Panc1 (cell line): ENCODE data around the gene MTR. TPM values are rescaled to one million over a fixed set of nuclear protein-coding genes. Genes with fewer than 3 reads are reported as not detected.

Experiments
- ATAC-seq: fragments of 200-7000 bp; cut with Tn5 transposase; 2 replicates; pipeline ENCODE4 v1.9.1; 2020; ENCODE audit warnings: mild to moderate bottlenecking, moderate library complexity
- BruUV-seq: library from RNA; stranded (reverse); fragments of 400-500 nt; replicated peaks from 2 replicates; lab custom pipeline; 2021; lab: Mats Ljungman, UMichigan
- CTCF ChIA-PET: fragments of 300-600 bp; sonication (Branson Sonifier 250); formaldehyde crosslinking; loops from one replicate; lab custom pipeline; 2022; ENCODE audit warnings: antibody characterized with exemption; lab: Charles Lee
- POLR2A ChIA-PET: fragments of 300-600 bp; sonication (Branson Sonifier 250); formaldehyde crosslinking; loops from one replicate; lab custom pipeline; 2022; ENCODE audit warnings: antibody characterized with exemption; lab: Charles Lee
- DNase-seq: peaks from one replicate; pipeline ENCODE4 v3.0.0-alpha.2; 2010; ENCODE audit warnings: low read depth, low spot score
- H3K27ac ChIP-seq: 2 replicates; pipeline ENCODE4 v1.5.1; 2011; ENCODE audit warnings: mild to moderate bottlenecking, low read length, inconsistent platforms
- H3K27me3 ChIP-seq: fragments of 200-500 bp; sonication (Bioruptor generic); 2 replicates; pipeline ENCODE4 v1.6.0; 2014; ENCODE audit warnings: low read length, inconsistent platforms; ENCODE audit not compliant: control insufficient read depth, insufficient read depth
- H3K36me3 ChIP-seq: fragments of 200-500 bp; sonication (Bioruptor generic); 2 replicates; pipeline ENCODE4 v1.5.1; 2014; ENCODE audit warnings: inconsistent platforms, mild to moderate bottlenecking, low read length, moderate library complexity; ENCODE audit not compliant: control insufficient read depth, insufficient read depth
- H3K4me1 ChIP-seq: 2 replicates; pipeline ENCODE4 v1.5.1; 2011; ENCODE audit warnings: inconsistent platforms, mild to moderate bottlenecking, low read length, moderate library complexity; ENCODE audit not compliant: control insufficient read depth, insufficient read depth
- H3K4me3 ChIP-seq, 2 experiments: 2 replicates each; pipeline ENCODE4 v1.5.1; 2011 to 2012; ENCODE audit warnings: low read depth in 2 of 2, low read length in 2 of 2, mild to moderate bottlenecking in 2 of 2, inconsistent platforms in 1 of 2, moderate library complexity in 1 of 2
- H3K9me3 ChIP-seq: fragments of 200-500 bp; sonication (Bioruptor generic); 2 replicates; pipeline ENCODE4 v1.5.1; 2014; ENCODE audit warnings: low read depth, mild to moderate bottlenecking, inconsistent platforms, low read length, moderate library complexity; ENCODE audit not compliant: control insufficient read depth, insufficient read depth
- CTCF ChIP-seq: fragments of 450-650 bp; IDR thresholded peaks from 2 replicates; pipeline ENCODE4 v1.5.1; 2017; ENCODE audit warnings: mild to moderate bottlenecking
- POLR2AphosphoS5 ChIP-seq: IDR thresholded peaks from 2 replicates; pipeline ENCODE4 v1.6.1; 2012; ENCODE audit warnings: mild to moderate bottlenecking, low read depth, low read length, moderate library complexity
- REST ChIP-seq, 2 experiments: IDR thresholded peaks; 2 replicates each; pipeline ENCODE4 v1.6.1; 2011 to 2012; ENCODE audit warnings: low read depth in 2 of 2, control low read depth in 1 of 2, low read length in 1 of 2, mild to moderate bottlenecking in 1 of 2, moderate library complexity in 1 of 2; ENCODE audit not compliant: insufficient read depth in 1 of 2
- SIN3A ChIP-seq: IDR thresholded peaks from 2 replicates; pipeline ENCODE4 v1.6.1; 2012; ENCODE audit warnings: low read depth, mild to moderate bottlenecking, low read length, moderate library complexity, borderline replicate concordance; ENCODE audit not compliant: insufficient read depth
- TCF7L2 ChIP-seq: IDR thresholded peaks from 2 replicates; pipeline ENCODE4 v1.6.1; 2011; ENCODE audit warnings: mild to moderate bottlenecking, low read depth, low read length, inconsistent platforms
- in situ Hi-C: cut with HindIII; loops from 2 replicates; pipeline ENCODE4 v1.10.0; 2016; ENCODE audit warnings: low sequenced_read_pairs, low pct_unique_long_range_greater_than_20kb
- intact Hi-C: fragments of 100-400 bp; cut with micrococcal nuclease; formaldehyde crosslinking; loops from one replicate; pipeline ENCODE4 v1.10.0; 2022; ENCODE audit not compliant: unreplicated experiment
- total RNA-seq: library from RNA; stranded (reverse); gene quantifications from one replicate; pipeline ENCODE4 v1.2.1, GENCODE V29; 2021; ENCODE audit not compliant: unreplicated experiment

Gene MTR
- total RNA-seq, 1 experiment from 2014 or later, result 33.7 TPM

GRCh38 chr1:236944556-236944955 lies 149.5 kb downstream of the MTR start:
- BruUV-seq, result no TSS peak
- DNase-seq (no peak), ATAC-seq (no peak)
- in situ Hi-C loops, result no loop called here
- TF ChIP-seq CTCF (no peak), REST (IDR thresholded peaks at IDR 0.05; ENCODE audit: insufficient read depth in 1 of 2, low read depth in 2 of 2, low read length in 1 of 2) (no peak), TCF7L2 (no peak), SIN3A (no peak), POLR2AphosphoS5 (no peak)
- CTCF ChIA-PET, result no interaction called here
- Histone ChIP-seq H3K4me1 (no peaks in the 10 kb centered on the region), H3K9me3 (no peaks in the 10 kb centered on the region), H3K27me3 (0 out of 2 replicates have a peak, but pooled peaks cover 2% of the 10 kb centered on the region), H3K4me3 (no peak overlapping the region), H3K27ac (no peak overlapping the region), H3K36me3 (no peaks in the 10 kb centered on the region)
- POLR2A ChIA-PET, result no interaction called here
- intact Hi-C loops, result no loop called here

GRCh38 chr1:236945002-236945401 lies 149.9 kb downstream of the MTR start:
- POLR2A ChIA-PET, result no interaction called here
- H3K36me3 ChIP-seq, result no peaks in the 10 kb centered on the region
- in situ Hi-C loops, result no loop called here
- no TSS peak for BruUV-seq
- intact Hi-C loops, result no loop called here
- ATAC-seq (no peak), DNase-seq (no peak)
- H3K9me3 ChIP-seq, result no peaks in the 10 kb centered on the region
- no peaks in the 10 kb centered on the region for H3K4me1 ChIP-seq
- H3K27ac ChIP-seq, result no peak overlapping the region
- 0 out of 2 replicates have a peak, but pooled peaks cover 2% of the 10 kb centered on the region for H3K27me3 ChIP-seq
- H3K4me3 ChIP-seq, result no peak overlapping the region
- no peak for TF ChIP-seq CTCF
- TF ChIP-seq REST (IDR thresholded peaks at IDR 0.05; ENCODE audit: insufficient read depth in 1 of 2, low read depth in 2 of 2, low read length in 1 of 2), result no peak
- CTCF ChIA-PET, result no interaction called here
